ENCODE measurements around the gene BPIFB2. TPM values are rescaled to one million over a fixed set of nuclear protein-coding genes. Genes with fewer than 3 reads are reported as not detected.

The BPIFB2 gene
- polyA plus RNA-seq, 1 experiment = not detected

DNA sequence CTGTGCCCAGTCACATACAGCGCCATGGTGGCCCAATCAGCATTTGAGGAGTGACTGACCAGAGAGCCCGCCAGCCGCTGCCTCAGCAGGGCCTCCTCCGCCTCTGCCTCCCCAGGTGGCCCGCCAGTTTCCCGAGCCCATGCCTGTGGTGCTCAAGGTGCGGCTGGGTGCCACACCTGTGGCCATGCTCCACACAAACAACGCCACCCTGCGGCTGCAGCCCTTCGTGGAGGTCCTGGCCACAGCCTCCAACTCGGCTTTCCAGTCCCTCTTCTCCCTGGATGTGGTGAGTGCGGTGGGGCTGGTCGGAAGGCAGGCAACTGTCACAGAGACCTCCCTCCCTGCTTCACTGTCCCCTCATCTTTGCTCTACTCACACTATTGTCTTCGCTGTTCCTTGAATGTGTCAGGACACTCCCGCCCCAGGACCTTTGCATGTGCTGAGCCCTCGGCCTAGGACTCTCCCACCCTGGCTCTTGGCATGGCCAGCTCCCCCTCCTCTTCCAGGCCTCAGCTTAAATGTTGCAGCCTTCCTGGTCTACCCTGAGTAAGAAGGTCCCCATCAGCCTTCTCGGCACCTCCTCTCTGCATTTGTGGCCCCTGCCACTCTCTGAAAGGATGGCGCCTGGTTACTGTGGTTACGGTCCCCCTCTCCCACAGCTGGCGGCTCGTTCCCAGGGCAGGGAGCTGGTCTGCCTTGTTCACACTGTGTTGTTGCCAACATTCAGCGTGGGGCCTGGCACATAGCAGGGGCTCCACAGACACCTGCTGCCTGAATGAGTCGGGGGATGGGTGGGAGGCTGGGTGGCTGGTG lies 12.2 kb downstream of the BPIFB2 start:
- no peak for DNase-seq (ENCODE audit: low read depth)
- TF ChIP-seq, protein P1, sequence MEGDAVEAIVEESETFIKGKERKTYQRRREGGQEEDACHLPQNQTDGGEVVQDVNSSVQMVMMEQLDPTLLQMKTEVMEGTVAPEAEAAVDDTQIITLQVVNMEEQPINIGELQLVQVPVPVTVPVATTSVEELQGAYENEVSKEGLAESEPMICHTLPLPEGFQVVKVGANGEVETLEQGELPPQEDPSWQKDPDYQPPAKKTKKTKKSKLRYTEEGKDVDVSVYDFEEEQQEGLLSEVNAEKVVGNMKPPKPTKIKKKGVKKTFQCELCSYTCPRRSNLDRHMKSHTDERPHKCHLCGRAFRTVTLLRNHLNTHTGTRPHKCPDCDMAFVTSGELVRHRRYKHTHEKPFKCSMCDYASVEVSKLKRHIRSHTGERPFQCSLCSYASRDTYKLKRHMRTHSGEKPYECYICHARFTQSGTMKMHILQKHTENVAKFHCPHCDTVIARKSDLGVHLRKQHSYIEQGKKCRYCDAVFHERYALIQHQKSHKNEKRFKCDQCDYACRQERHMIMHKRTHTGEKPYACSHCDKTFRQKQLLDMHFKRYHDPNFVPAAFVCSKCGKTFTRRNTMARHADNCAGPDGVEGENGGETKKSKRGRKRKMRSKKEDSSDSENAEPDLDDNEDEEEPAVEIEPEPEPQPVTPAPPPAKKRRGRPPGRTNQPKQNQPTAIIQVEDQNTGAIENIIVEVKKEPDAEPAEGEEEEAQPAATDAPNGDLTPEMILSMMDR (IDR thresholded peaks at IDR 0.05; ENCODE audit: insufficient read depth, low read depth, low read length) = no peak
- no peaks in the 10 kb centered on the region for H3K36me3 ChIP-seq (ENCODE audit: control insufficient read depth, insufficient read depth, low read length)
- ChIA-PET CTCF (no interaction called here), POLR2A (no interaction called here)
- H3K27me3 ChIP-seq (ENCODE audit: control insufficient read depth, insufficient read depth, low read length) = no peaks in the 10 kb centered on the region; the same call in 1 of the 2 replicates
- no peak overlapping the region for H3K4me3 ChIP-seq (ENCODE audit: low read depth, low read length)

DNA sequence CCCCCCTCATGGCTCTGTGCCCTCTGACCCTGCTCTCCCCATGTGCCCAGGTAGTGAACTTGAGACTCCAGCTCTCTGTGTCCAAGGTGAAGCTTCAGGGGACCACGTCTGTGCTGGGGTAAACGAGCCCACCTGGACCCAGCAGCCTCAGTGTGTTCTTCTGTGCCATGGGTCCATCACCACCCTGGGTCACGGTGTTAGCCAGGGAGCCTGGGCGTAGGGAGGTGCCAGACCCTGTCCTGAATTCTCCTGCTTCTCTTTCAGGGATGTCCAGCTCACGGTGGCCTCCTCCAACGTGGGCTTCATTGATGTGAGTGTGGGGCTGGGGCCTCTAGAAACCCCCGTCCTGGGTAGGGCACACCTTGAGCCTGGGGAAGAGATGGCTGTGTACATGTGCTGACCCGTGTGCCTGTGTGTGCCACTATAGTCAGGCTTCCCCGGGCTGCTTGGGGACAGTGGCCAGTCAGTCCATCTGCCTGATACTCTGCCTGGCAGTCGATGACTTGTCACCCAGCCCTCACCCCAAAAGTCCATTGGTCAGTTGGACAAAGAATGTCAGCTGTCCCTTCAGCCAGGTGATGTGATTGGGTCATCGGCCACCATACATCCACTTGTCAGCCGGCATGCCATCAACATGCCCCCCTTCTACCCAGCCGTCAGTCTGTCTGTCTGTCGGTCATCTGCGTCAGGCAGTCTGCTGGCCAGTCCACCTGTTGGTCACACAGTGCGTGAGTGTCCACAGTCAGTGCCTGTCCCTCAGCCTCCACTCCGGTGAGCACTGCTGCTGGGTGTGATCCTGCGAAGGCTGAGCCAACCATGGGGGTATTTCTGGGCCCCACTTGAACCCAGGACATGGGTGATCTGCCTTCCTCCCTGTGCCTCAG lies 13.0 kb downstream of the BPIFB2 start:
- POLR2A ChIA-PET = no interaction called here
- Histone ChIP-seq H3K36me3 (ENCODE audit: control insufficient read depth, insufficient read depth, low read length) (no peaks in the 10 kb centered on the region), H3K27me3 (ENCODE audit: control insufficient read depth, insufficient read depth, low read length) (no peaks in the 10 kb centered on the region), H3K4me3 (ENCODE audit: low read depth, low read length) (no peak overlapping the region)
- no peak for DNase-seq (ENCODE audit: low read depth)
- CTCF ChIA-PET = no interaction called here
- TF ChIP-seq, protein P1 (IDR thresholded peaks at IDR 0.05; ENCODE audit: insufficient read depth, low read depth, low read length) = no peak

DNA sequence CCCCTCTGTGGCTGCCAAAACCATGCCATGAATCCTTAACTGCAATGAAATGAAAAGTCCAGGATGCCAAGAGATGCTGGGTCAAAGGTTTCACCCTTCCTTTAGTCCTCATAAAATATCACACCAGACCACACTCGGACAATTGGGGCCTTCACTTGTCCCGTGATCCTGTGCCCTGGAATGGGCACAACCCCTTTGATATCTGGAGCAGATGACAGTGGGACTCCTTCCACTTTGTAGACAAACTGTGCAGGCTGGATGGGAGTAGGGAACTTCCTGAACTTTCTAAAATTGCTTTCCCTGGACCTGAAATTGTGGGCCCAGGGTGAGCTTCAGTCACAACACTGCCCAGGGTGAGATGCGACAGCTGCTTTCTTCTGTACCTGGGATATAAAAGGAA lies 14.4 kb downstream of the BPIFB2 start:
- POLR2A ChIA-PET = no interaction called here
- no peak for DNase-seq (ENCODE audit: low read depth)

DNA sequence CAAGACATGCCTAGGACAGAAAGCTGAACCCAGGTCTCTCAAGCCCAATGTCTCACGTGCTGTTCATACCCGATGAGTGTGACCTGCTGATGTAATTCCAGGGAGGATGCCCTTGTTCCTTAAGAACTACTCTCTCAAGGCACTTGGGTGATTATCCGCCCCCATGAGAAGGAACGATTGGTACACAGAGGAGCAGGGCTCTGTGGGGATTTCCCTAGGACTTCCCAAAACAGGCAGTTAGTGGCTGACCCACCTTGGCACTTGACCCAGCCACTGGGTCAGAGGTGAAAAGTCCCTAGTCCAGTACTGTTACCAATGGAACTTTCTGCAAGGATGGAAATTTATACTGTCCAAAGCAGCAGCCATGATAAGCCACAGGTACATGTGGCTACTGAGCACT lies 14.8 kb downstream of the BPIFB2 start:
- ChIA-PET CTCF (interaction anchor here (1.3 kb wide), 1 partner anchor 10 kb away, joined by 3 read pairs; no protein-coding TSS in a partner anchor), POLR2A (no interaction called here)
- no peaks in the 10 kb centered on the region for H3K36me3 ChIP-seq (ENCODE audit: control insufficient read depth, insufficient read depth, low read length)
- TF ChIP-seq, protein P1 (IDR thresholded peaks at IDR 0.05; ENCODE audit: insufficient read depth, low read depth, low read length) = no peak
- no peak for DNase-seq (ENCODE audit: low read depth)
- H3K4me3 ChIP-seq (ENCODE audit: low read depth, low read length) = no peak overlapping the region
- no peaks in the 10 kb centered on the region for H3K27me3 ChIP-seq (ENCODE audit: control insufficient read depth, insufficient read depth, low read length)

More for the DNA sequence above, 14.4 kb downstream of the BPIFB2 start:
- no peaks in the 10 kb centered on the region for H3K27me3 ChIP-seq (ENCODE audit: control insufficient read depth, insufficient read depth, low read length)
- H3K36me3 ChIP-seq (ENCODE audit: control insufficient read depth, insufficient read depth, low read length) = no peaks in the 10 kb centered on the region
- TF ChIP-seq, protein P1 (IDR thresholded peaks at IDR 0.05; ENCODE audit: insufficient read depth, low read depth, low read length) = no peak
- CTCF ChIA-PET = interaction anchor here (1.3 kb wide), 1 partner anchor 9 kb away, joined by 3 read pairs; no protein-coding TSS in a partner anchor
- no peak overlapping the region for H3K4me3 ChIP-seq (ENCODE audit: low read depth, low read length)

All from BJ (cell line).